ENCODE measurements around the gene ZNF556. TPM values are rescaled to one million over a fixed set of nuclear protein-coding genes. Genes with fewer than 3 reads are reported as not detected.
"Not testable (repeated sequence)": the region's sequence is repeated elsewhere in the genome, so short reads cannot be mapped to it uniquely, and the experiment has no call there.

The ZNF556 gene
- polyA plus RNA-seq, 1 donor (not counting 4 experiments of a cell fraction or from before 2014, with no cell fraction given), result 0.01 TPM

DNA sequence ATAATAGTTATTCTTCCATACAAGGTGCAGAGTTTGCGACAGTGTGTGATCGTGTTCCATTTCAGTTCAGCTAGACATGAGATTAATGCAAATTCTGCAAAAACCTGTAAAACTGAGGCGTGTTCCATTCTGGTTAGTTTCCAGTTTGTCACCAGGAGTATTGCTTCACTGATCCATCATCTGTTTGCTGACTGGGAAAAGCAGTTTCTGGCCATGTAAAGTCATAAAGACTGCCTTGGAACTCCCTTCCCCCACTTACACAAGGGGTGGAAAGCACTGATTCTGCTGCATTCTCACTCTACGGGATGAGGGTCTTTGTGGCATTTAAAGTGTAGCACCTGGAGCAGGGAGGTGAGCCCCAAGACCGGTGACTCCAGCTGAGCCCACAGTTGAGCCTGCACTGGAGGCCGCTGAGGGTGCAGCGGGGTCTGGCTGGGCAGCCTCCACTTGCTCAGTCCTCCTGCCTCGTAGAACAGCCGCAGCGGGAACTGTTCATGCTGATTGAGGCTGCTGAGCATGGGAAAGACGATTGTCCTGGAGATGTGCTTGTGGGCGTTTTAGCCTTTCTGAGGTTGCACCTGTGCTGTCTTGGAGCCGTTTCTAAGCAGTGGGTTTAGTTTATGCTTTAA lies 35.6 kb downstream of the ZNF556 start:
- Histone ChIP-seq H2AFZ (ENCODE audit: control insufficient read depth, low read length) (no peak overlapping the region), H3K4me3 (ENCODE audit: control insufficient read depth in 2 of 3, extremely low read depth in 1 of 3, insufficient read depth in 2 of 3, low read depth in 1 of 3, low read length in 3 of 3) (peak overlapping the region in 1 of 3 experiments; percentile 79), H4K20me1 (ENCODE audit: control insufficient read depth, extremely low read depth, insufficient read depth, low read length) (no peaks in the 10 kb centered on the region), H3K36me3 (ENCODE audit: control insufficient read depth in 2 of 2, extremely low read depth in 1 of 2, insufficient read depth in 2 of 2, low read length in 2 of 2) (peaks cover 0 to 4% of the 10 kb centered on the region in 2 experiments), H3K9me3 (ENCODE audit: control insufficient read depth, low read depth, low read length) (no peaks in the 10 kb centered on the region), H3K9ac (ENCODE audit: control insufficient read depth, extremely low read depth, insufficient read depth, low read length) (no peak overlapping the region), H3K27me3 (ENCODE audit: control insufficient read depth, extremely low read depth, insufficient read depth, low read length) (no peaks in the 10 kb centered on the region), H3K4me2 (ENCODE audit: control insufficient read depth, extremely low read depth, insufficient read depth, low read depth, low read length) (peak overlapping the region; percentile 94), H3K79me2 (ENCODE audit: control insufficient read depth, insufficient read depth, low read length) (peaks cover 60% of the 10 kb centered on the region), H3K27ac (ENCODE audit: control insufficient read depth, insufficient read depth, low read length) (no peak overlapping the region), H3K9me1 (ENCODE audit: control insufficient read depth, extremely low read depth, insufficient read depth, low read length) (no peaks in the 10 kb centered on the region), H3K4me1 (ENCODE audit: control insufficient read depth, extremely low read depth, insufficient read depth, low read length) (peaks cover 15% of the 10 kb centered on the region)
- DNase-seq (ENCODE audit: low read depth, low spot score) (no peak), FAIRE-seq (peak; percentile 36)
- TF ChIP-seq EZH2 (IDR thresholded peaks at IDR 0.05; ENCODE audit: low read length), result no peak
- TF ChIP-seq, protein P1, sequence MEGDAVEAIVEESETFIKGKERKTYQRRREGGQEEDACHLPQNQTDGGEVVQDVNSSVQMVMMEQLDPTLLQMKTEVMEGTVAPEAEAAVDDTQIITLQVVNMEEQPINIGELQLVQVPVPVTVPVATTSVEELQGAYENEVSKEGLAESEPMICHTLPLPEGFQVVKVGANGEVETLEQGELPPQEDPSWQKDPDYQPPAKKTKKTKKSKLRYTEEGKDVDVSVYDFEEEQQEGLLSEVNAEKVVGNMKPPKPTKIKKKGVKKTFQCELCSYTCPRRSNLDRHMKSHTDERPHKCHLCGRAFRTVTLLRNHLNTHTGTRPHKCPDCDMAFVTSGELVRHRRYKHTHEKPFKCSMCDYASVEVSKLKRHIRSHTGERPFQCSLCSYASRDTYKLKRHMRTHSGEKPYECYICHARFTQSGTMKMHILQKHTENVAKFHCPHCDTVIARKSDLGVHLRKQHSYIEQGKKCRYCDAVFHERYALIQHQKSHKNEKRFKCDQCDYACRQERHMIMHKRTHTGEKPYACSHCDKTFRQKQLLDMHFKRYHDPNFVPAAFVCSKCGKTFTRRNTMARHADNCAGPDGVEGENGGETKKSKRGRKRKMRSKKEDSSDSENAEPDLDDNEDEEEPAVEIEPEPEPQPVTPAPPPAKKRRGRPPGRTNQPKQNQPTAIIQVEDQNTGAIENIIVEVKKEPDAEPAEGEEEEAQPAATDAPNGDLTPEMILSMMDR (optimal IDR thresholded peaks at IDR 0.05 in 1 of 3, IDR thresholded peaks at IDR 0.05 in 1 of 3, conservative IDR thresholded peaks at IDR 0.05 in 1 of 3; ENCODE audit: extremely low read depth in 1 of 3, insufficient read depth in 2 of 3, low read length in 3 of 3), result no peak
- dilution Hi-C loops (cut with MboI; ENCODE audit: extremely low pct_ligation_motif_present, low sequenced_read_pairs), result no loop called here

DNA sequence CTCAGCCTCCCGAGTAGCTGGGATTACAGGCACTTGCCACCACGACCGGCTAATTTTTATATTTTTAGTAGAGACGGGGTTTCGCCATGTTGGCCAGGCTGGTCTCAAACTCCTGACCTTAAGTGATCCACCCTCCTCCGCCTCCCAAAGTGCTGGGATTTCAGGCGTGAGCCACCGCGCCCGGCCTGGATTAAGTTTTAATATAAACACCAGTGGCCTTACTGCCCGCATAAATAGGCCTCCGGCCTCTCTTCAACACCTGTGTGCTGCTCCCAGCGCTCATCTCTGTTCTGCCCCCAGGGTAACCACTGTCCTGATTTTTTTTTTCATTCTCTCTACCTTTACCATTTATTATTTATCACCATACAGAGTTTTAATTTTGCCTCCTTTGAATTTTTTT lies 36.2 kb downstream of the ZNF556 start:
- H3K9me1 ChIP-seq (ENCODE audit: control insufficient read depth, extremely low read depth, insufficient read depth, low read length); H3K4me3 ChIP-seq (ENCODE audit: control insufficient read depth in 2 of 3, extremely low read depth in 1 of 3, insufficient read depth in 2 of 3, low read depth in 1 of 3, low read length in 3 of 3); H2AFZ ChIP-seq (ENCODE audit: control insufficient read depth, low read length); H3K9ac ChIP-seq (ENCODE audit: control insufficient read depth, extremely low read depth, insufficient read depth, low read length); DNase-seq (ENCODE audit: low read depth, low spot score); H3K27me3 ChIP-seq (ENCODE audit: control insufficient read depth, extremely low read depth, insufficient read depth, low read length); H3K27ac ChIP-seq (ENCODE audit: control insufficient read depth, insufficient read depth, low read length); dilution Hi-C loops (cut with MboI; ENCODE audit: extremely low pct_ligation_motif_present, low sequenced_read_pairs); H3K9me3 ChIP-seq (ENCODE audit: control insufficient read depth, low read depth, low read length); H4K20me1 ChIP-seq (ENCODE audit: control insufficient read depth, extremely low read depth, insufficient read depth, low read length); H3K4me2 ChIP-seq (ENCODE audit: control insufficient read depth, extremely low read depth, insufficient read depth, low read depth, low read length); H3K36me3 ChIP-seq (ENCODE audit: control insufficient read depth in 2 of 2, extremely low read depth in 1 of 2, insufficient read depth in 2 of 2, low read length in 2 of 2); FAIRE-seq: not testable (repeated sequence)
- Histone ChIP-seq H3K79me2 (ENCODE audit: control insufficient read depth, insufficient read depth, low read length) (peaks cover 60% of the 10 kb centered on the region), H3K4me1 (ENCODE audit: control insufficient read depth, extremely low read depth, insufficient read depth, low read length) (peaks cover 21% of the 10 kb centered on the region)
